Adrenal gland (tissue), 5 donors: ENCODE results near the gene PROSER2.

Experiments used
- POLR2A ChIP-seq, 2 donors: fragments of 450-650 bp; IDR thresholded peaks; one replicate each; pipeline ENCODE4 v1.6.1; 2017; ENCODE audit warnings: antibody characterized with exemption in 2 of 2, mild to moderate bottlenecking in 2 of 2, moderate library complexity in 1 of 2
- TF ChIP-seq, protein P1 (sequence below), 6 experiments: fragments of 450-650 bp in 4 of 6; fragments of 200-600 bp in 2 of 6; sonication (generic) in 1 of 6; IDR thresholded peaks; 1 replicate in 5 of 6; 2 replicates in 1 of 6; pipeline versions ENCODE4 v1.5.1 to v1.8.0; 2016 to 2021; ENCODE audit warnings: antibody characterized with exemption in 6 of 6, mild to moderate bottlenecking in 2 of 6, moderate library complexity in 1 of 6
- donor health status: DM: no; HTN: no; CAD: no.

DNA sequence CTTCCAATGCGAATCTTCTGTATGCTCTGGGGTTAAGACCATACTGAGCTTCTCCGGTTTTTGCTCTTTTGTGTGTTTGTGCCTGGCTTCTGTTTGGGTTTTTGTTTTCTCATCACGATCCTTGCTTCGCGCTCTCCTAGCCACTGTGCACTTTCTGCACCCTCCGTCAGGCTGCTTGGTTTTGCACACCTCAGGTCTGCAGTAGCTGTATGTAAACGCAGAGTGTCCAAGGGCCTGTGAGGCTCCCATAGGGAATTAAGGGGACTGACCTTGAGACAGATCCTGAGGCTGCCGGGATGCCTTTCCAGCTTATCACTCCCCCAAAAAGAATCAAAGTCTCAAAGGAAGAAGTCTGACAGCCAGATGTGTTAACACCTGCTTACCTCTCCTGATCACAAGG lies 95.2 kb downstream of the PROSER2 start:
- TF ChIP-seq, protein P1, sequence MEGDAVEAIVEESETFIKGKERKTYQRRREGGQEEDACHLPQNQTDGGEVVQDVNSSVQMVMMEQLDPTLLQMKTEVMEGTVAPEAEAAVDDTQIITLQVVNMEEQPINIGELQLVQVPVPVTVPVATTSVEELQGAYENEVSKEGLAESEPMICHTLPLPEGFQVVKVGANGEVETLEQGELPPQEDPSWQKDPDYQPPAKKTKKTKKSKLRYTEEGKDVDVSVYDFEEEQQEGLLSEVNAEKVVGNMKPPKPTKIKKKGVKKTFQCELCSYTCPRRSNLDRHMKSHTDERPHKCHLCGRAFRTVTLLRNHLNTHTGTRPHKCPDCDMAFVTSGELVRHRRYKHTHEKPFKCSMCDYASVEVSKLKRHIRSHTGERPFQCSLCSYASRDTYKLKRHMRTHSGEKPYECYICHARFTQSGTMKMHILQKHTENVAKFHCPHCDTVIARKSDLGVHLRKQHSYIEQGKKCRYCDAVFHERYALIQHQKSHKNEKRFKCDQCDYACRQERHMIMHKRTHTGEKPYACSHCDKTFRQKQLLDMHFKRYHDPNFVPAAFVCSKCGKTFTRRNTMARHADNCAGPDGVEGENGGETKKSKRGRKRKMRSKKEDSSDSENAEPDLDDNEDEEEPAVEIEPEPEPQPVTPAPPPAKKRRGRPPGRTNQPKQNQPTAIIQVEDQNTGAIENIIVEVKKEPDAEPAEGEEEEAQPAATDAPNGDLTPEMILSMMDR (IDR thresholded peaks at IDR 0.05): no peak
- TF ChIP-seq POLR2A (IDR thresholded peaks at IDR 0.05): no peak
